Activated CD4-positive, alpha-beta T cell treated with anti-CD3 and anti-CD28 coated beads, Interleukin-2, amount 10 ng/mL, durations not matched to agents 24 days and 14 days (primary cell): ENCODE data around the gene CENPB. TPM values are rescaled to one million over a fixed set of nuclear protein-coding genes. Genes with fewer than 3 reads are reported as not detected.
A peak's percentile ranks its signal among the peaks of the same experiment; 100 is the strongest.
"Not testable (repeated sequence)": the region's sequence is repeated elsewhere in the genome, so short reads cannot be mapped to it uniquely, and the experiment has no call there.

ENCODE experiments used
- DNase-seq: peaks from one replicate; pipeline ENCODE4 v3.0.0; 2022
- H3K27ac Mint-ChIP-seq: one replicate; pipeline ENCODE4 v1.8.0; 2022; ENCODE audit warnings: mild to moderate bottlenecking, mixed read lengths
- H3K27me3 Mint-ChIP-seq: one replicate; pipeline ENCODE4 v1.8.0; 2022; ENCODE audit warnings: mixed read lengths
- H3K36me3 Mint-ChIP-seq: one replicate; pipeline ENCODE4 v1.8.0; 2022; ENCODE audit warnings: low read depth, mild to moderate bottlenecking, mixed read lengths
- H3K4me1 Mint-ChIP-seq: one replicate; pipeline ENCODE4 v1.8.0; 2021; ENCODE audit warnings: mixed read lengths
- H3K4me3 Mint-ChIP-seq: one replicate; pipeline ENCODE4 v1.8.0; 2022; ENCODE audit warnings: mild to moderate bottlenecking, moderate library complexity, mixed read lengths
- H3K9me3 Mint-ChIP-seq: one replicate; pipeline ENCODE4 v1.8.0; 2021; ENCODE audit warnings: mixed read lengths
- intact Hi-C: fragments of 100-400 bp; cut with micrococcal nuclease; formaldehyde crosslinking; loops from one replicate; pipeline ENCODE4 v1.15.1; 2023
- total RNA-seq: library from RNA; stranded (reverse); gene quantifications from 2 replicates; pipeline ENCODE4 v1.2.3, GENCODE V29; 2022

The CENPB gene, protein sequence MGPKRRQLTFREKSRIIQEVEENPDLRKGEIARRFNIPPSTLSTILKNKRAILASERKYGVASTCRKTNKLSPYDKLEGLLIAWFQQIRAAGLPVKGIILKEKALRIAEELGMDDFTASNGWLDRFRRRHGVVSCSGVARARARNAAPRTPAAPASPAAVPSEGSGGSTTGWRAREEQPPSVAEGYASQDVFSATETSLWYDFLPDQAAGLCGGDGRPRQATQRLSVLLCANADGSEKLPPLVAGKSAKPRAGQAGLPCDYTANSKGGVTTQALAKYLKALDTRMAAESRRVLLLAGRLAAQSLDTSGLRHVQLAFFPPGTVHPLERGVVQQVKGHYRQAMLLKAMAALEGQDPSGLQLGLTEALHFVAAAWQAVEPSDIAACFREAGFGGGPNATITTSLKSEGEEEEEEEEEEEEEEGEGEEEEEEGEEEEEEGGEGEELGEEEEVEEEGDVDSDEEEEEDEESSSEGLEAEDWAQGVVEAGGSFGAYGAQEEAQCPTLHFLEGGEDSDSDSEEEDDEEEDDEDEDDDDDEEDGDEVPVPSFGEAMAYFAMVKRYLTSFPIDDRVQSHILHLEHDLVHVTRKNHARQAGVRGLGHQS
- 72.8 and 74.4 TPM in 2 replicates for total RNA-seq

DNA sequence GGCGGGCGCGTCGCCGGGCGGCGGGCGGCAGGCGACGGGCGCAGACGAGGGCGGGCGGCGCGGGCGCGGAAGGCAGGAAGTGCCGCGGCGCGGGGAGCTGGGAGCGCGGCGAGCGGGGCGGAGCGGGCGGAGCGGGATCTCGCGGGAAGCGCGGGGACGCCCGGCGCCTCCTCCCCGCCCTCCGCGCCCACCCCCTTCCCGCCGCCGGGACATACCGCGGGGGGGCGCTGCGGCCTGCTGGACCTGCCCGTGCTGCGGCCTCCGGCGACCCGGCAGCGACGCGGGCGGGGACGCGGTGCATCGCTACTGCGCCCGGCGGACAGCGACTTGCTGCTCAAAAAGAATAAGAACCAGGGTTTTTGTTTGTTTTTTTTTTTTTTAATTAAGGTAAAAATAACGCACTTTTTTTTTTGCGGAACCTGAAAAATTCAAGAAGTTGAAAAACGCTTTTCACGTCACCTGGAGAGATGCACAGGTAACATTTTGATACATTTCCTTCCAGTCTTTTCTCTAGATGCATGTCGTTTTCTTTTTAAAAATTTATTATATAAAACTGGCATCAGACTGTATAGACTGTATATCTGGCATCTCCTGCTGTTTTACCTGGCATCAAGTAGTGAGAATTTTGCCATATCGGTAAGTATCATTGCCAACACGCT lies at the start of gene CENPB:
Gene CENPB (minus strand): TSS at position 76 of the 659 bp plus-strand sequence. CDS start 257 bp downstream, outside the sequence.
- Mint-ChIP-seq H3K27me3 (no peaks in the 10 kb centered on the region), H3K27ac (peak within 1 kb of the TSS; percentile 79), H3K4me1 (peaks cover 32% of the 10 kb centered on the region), H3K36me3 (peaks cover 17% of the 10 kb centered on the region), H3K9me3 (no peaks in the 10 kb centered on the region), H3K4me3 (peak within 1 kb of the TSS; percentile 87)
- intact Hi-C loops, result loop anchor here (1.0 to 2.0 kb wide), 5 partner anchors 9 to 299 kb away; partner anchors contain the start of genes AP5S1 and PANK2
- DNase-seq, result peak; percentile 98

DNA sequence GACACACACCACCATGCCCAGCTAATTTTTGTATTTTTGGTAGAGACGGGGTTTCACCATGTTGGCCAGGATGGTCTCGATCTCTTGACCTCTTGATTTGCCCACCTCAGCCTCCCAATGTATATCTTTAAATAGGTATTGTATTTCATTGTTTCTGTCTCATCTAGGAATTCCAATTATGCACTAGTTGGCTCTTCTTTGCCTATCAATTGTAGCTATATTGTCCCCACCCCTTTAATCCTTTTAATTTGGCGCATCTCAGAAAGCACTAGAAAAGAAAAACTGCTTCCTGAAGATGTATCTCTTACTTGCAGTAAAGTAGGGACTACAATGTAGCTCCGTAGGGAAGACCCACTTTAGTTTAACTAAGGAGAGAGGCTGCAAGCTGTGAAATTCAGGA lies 49.6 kb upstream of the CENPB start:
- Mint-ChIP-seq H3K9me3 (no peaks in the 10 kb centered on the region), H3K27me3 (no peaks in the 10 kb centered on the region), H3K4me3 (no peak overlapping the region), H3K27ac (no peak overlapping the region), H3K36me3 (no peaks in the 10 kb centered on the region), H3K4me1 (peaks cover 14% of the 10 kb centered on the region)
- no peak for DNase-seq
- intact Hi-C loops, result no loop called here

DNA sequence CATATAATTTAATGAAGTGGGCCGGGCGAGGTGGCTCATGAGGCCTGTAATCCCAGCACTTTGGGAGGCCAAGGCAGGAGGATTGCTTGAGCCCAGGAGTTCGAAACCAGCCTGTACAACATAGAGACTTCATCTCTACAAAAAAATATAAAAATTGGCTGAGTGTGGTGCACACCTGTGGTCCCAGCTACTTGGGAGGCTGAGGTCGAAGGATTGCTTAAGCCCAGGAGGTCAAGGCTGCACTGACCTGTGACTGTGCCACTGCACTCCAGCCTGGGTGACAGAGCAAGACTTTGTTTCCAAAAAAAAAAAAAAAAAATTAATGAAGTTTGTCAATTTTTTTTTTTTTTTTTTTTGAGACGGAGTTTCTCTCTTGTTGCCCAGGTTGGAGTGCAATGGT lies 43.4 kb upstream of the CENPB start:
- DNase-seq, H3K27ac Mint-ChIP-seq, H3K4me1 Mint-ChIP-seq, H3K36me3 Mint-ChIP-seq, H3K4me3 Mint-ChIP-seq, H3K9me3 Mint-ChIP-seq, H3K27me3 Mint-ChIP-seq, intact Hi-C loops: not testable (repeated sequence)

DNA sequence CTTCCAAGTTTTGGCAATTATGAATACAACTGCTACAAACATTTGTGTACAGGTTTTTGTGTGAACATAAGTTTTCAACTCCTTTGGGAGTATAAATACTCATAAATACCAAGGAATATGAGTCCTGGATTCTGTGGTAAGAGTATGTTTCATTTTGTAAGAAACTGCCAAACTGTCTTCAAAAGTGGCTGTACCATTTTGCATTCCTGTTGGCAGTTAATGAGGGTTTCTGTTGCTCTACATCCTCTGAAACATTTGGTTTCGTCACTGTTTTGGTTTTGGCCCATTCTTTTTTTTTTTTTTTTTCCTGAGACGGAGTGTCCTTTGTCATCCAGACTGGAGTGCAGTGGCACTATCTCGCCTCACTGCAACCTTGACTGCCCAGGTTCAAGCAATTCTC lies 42.3 kb upstream of the CENPB start:
- H3K36me3 Mint-ChIP-seq, result peaks cover 4% of the 10 kb centered on the region
- intact Hi-C loops, result no loop called here
- no peaks in the 10 kb centered on the region for H3K27me3 Mint-ChIP-seq
- no peak overlapping the region for H3K4me3 Mint-ChIP-seq
- no peak overlapping the region for H3K27ac Mint-ChIP-seq
- no peaks in the 10 kb centered on the region for H3K9me3 Mint-ChIP-seq
- no peak for DNase-seq
- H3K4me1 Mint-ChIP-seq, result no peaks in the 10 kb centered on the region

DNA sequence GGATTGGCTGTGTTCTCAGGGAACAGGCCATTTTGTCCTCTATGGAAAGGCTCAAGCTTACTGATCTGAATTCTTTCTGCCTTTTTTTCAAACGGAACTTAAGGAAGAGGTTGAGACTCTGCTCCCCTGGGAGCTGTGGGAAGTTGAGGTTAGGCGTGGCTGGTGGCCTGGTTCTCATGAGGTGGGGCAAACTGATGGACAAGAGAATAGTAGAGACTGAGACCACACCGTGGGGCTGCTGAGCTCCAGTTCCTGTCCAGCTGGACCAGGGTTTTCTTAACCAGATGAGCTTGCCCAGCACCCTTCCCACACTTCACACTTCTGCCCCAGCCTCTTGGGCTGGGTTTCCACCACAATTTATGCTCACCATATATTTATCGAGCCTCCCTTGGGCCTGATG lies 39.9 kb upstream of the CENPB start:
- Mint-ChIP-seq H3K4me3 (no peak overlapping the region), H3K27ac (no peak overlapping the region), H3K27me3 (no peaks in the 10 kb centered on the region), H3K4me1 (peaks cover 6% of the 10 kb centered on the region), H3K36me3 (peaks cover 15% of the 10 kb centered on the region), H3K9me3 (no peaks in the 10 kb centered on the region)
- DNase-seq, result no peak
- intact Hi-C loops, result no loop called here

DNA sequence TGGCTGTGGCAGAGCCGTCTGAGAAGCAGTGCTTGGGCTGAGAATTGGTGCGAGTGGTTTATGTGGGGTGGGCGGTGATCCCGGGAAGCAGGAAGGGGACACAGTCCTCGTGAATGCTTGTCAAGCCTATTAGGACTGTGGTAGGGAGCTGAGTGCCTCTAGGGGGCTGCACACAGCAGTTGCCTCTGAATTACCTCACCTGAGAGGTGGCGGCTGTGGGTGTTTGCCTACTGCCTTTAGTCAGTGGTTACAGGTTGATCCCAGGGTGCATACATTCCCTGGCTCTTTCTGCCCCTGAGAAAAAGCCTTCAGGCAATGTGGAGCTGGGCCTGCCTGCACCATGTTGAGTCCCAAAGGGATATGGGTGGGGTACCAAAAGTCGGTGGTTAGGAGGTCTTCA lies 39.0 kb upstream of the CENPB start:
- no peaks in the 10 kb centered on the region for H3K27me3 Mint-ChIP-seq
- no peak overlapping the region for H3K27ac Mint-ChIP-seq
- intact Hi-C loops, result no loop called here
- DNase-seq, result no peak
- no peaks in the 10 kb centered on the region for H3K9me3 Mint-ChIP-seq
- H3K4me1 Mint-ChIP-seq, result peaks cover 9% of the 10 kb centered on the region
- H3K36me3 Mint-ChIP-seq, result peaks cover 15% of the 10 kb centered on the region
- no peak overlapping the region for H3K4me3 Mint-ChIP-seq

DNA sequence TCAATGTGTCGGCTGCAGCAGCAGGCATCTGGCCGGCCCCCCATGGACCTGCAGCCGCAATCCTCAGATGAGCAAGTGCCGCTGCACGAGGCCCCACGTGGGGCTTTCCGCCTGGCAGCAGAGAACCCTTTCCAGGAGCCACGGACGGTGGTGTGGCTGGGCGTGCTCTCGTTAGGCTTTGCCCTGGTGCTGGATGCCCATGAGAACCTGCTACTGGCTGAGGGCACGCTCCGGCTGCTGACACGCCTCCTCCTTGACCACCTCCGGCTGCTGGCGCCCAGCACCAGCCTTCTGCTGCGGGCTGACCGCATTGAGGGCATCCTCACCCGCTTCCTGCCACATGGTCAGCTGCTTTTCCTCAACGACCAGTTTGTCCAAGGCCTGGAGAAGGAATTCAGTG lies 37.3 kb upstream of the CENPB start:
- no peak overlapping the region for H3K27ac Mint-ChIP-seq

DNA sequence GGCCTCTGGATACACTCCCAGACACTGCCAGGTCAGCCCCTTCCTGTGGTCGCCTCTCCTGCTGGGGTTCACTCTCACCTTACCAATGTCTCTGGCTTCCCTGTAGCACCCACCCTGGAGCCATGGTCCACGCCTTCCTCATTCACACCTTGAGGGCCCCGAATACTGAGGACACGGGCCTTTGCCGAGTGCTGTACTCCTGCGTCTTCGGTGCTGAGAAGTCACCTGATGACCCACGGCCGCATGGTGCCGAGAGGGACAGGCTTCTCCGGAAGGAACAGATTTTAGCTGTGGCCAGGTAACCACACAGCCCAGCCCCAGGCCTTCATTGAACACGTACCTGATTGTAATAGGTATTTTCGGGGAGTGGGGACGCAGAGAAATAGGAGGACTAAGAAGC lies 35.5 kb upstream of the CENPB start:
- intact Hi-C loops, result loop anchor here (5.0 kb wide), 1 partner anchor 70 kb away; no protein-coding TSS in a partner anchor
- no peaks in the 10 kb centered on the region for H3K27me3 Mint-ChIP-seq
- peak overlapping the region; percentile 94 for H3K27ac Mint-ChIP-seq
- H3K4me1 Mint-ChIP-seq, result peaks cover 20% of the 10 kb centered on the region
- peak overlapping the region; percentile 94 for H3K4me3 Mint-ChIP-seq
- no peaks in the 10 kb centered on the region for H3K9me3 Mint-ChIP-seq
- H3K36me3 Mint-ChIP-seq, result peaks cover 12% of the 10 kb centered on the region
- DNase-seq, result no peak

More for the DNA sequence above, 37.3 kb upstream of the CENPB start:
- no peak for DNase-seq
- intact Hi-C loops, result loop anchor here (5.0 kb wide), 1 partner anchor 72 kb away; no protein-coding TSS in a partner anchor
- Mint-ChIP-seq H3K36me3 (peaks cover 13% of the 10 kb centered on the region), H3K27me3 (no peaks in the 10 kb centered on the region), H3K9me3 (no peaks in the 10 kb centered on the region), H3K4me1 (peaks cover 15% of the 10 kb centered on the region), H3K4me3 (no peak overlapping the region)

DNA sequence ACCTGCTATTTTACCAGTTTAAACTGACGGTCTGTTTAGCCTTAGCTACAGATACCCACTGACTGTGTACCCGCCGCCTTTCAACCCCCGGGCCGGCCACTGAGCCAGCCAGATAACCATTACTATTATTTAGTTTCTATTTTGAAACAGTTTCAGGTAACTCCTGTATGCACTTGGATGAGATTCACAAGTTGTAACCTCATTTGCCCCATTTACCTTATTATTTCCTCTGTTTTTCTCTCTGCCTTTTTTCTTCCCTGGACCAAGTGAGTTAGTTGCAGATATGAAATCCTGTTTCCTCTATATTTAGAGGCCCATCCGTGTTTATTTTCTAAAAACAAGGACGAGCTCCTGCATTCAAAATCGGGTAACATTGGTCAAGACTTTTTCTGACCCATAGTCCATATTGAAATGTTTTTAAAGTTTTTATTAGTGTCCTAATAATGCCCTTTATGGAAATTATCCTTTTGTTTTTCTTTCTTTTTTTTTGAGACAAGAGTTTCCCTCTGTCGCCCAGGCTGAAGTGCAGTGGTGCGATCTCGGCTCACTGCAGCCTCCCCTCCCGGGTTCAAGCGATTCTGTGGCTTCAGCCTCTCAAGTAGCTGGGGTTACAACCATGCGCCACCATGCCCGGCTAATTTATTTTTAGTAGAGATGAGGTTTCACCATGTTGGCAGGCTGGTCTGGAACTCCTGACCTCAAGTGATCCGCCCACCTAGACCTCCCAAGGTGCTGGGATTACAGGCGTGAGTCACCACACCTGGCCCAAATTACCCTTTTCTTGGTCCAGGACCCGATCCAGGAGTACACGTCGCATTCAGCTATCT lies 34.6 kb upstream of the CENPB start:
- DNase-seq, result no peak
- Mint-ChIP-seq H3K4me3 (peak overlapping the region; percentile 94), H3K4me1 (peaks cover 26% of the 10 kb centered on the region), H3K27me3 (no peaks in the 10 kb centered on the region), H3K9me3 (no peaks in the 10 kb centered on the region), H3K36me3 (peaks cover 11% of the 10 kb centered on the region), H3K27ac (peak overlapping the region; percentile 94)
- intact Hi-C loops, result loop anchor here (1.0 to 5.0 kb wide), 7 partner anchors 10 to 69 kb away; partner anchors contain the start of genes ADISSP, CDC25B, CENPB and MAVS

DNA sequence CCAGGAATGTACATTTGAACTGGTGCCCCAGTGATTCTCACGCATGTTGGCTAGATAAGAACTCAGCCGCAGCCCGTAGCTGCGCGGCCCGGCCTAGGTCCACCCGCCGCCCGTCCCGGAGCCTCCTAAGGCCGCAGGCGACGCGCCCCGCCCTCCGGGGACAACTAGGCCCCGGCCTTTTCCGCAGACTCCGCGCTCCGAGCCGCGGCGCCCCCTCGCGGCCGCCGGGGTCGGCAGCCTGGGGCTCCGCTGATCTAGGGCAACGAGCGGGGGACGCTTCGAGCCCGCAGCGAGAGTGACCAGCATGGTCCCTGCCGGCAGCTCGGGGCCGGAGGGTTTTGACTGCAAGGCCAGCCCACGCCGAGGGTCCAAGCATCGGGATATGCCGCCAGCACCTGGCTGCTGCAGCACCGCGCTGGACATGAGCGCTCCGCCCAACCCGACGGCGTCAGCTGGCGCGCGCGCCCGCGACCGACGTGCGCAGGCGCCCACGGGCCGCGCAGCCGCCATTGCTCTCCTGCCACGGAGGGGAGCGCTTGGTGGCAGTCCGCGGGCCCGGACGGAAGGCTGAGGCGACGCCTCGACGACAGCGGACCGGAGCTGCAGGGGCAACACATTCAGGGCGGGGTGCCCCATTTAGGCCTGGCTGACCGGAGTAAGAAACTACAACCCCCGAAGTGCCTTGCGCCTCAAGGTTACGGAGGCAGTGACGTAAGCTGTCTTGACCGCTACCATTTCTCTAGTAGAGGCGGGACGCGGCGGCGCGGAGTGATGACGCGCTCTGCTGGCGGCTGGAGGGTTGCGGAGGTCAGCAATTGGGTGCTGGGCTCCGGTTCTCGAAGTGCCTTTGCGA lies 33.7 kb upstream of the CENPB start, which contains the start of gene AP5S1:
Gene AP5S1 (plus strand): TSS at position 500 of the 853 bp plus-strand sequence. CDS start 1,571 bp downstream, outside the sequence.
- no peaks in the 10 kb centered on the region for H3K9me3 Mint-ChIP-seq
- intact Hi-C loops, result loop anchor here (1.0 to 5.0 kb wide), 7 partner anchors 9 to 69 kb away; partner anchors contain the start of genes ADISSP, CDC25B, CENPB and MAVS
- no peaks in the 10 kb centered on the region for H3K27me3 Mint-ChIP-seq
- H3K4me3 Mint-ChIP-seq, result peak within 1 kb of the TSS; percentile 94
- DNase-seq, result peak; percentile 98
- H3K36me3 Mint-ChIP-seq, result peaks cover 11% of the 10 kb centered on the region
- peak within 1 kb of the TSS; percentile 94 for H3K27ac Mint-ChIP-seq
- H3K4me1 Mint-ChIP-seq, result peaks cover 33% of the 10 kb centered on the region

DNA sequence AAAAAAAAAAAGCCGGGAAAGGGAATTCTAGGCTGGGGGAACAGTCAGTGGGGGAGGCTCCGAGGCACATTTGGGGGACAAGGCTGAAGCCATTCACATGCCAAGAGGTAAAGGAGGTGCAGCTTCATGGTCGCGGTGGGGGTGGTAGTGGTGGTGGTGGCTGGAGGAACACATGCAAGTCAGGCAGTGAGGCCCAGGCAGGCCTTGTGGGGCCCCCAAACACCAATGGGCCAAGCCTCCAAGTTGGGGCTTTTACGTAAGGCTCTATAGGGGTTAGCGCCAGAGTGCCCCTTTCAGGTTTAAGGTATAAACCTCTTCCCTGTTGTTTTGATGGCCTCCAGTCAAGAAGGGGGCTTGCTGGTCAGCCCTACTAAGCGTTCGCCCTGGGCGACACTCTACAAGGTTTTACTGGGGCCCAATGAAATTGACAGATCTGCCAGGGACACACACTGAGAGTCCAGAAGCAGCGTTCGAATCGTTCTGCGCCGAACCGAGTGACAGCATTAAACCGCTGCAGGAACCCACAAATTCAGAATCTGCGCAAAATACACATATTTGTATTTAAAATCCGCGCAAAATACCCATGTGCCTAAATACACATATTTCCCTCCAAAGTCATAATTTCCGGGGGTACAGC lies 33.0 kb upstream of the CENPB start:
- H3K4me1 Mint-ChIP-seq, result peaks cover 39% of the 10 kb centered on the region

More for the DNA sequence above, 33.0 kb upstream of the CENPB start:
- intact Hi-C loops, result loop anchor here (1.0 to 5.0 kb wide), 7 partner anchors 8 to 70 kb away; partner anchors contain the start of genes ADISSP, CDC25B, CENPB and MAVS
- H3K36me3 Mint-ChIP-seq, result peaks cover 11% of the 10 kb centered on the region
- H3K27ac Mint-ChIP-seq, result peak overlapping the region; percentile 94
- no peaks in the 10 kb centered on the region for H3K9me3 Mint-ChIP-seq
- peak overlapping the region; percentile 94 for H3K4me3 Mint-ChIP-seq
- DNase-seq, result peak; percentile 73
- no peaks in the 10 kb centered on the region for H3K27me3 Mint-ChIP-seq
